ENCODE results near the gene KCNAB1.

The KCNAB1 gene

DNA sequence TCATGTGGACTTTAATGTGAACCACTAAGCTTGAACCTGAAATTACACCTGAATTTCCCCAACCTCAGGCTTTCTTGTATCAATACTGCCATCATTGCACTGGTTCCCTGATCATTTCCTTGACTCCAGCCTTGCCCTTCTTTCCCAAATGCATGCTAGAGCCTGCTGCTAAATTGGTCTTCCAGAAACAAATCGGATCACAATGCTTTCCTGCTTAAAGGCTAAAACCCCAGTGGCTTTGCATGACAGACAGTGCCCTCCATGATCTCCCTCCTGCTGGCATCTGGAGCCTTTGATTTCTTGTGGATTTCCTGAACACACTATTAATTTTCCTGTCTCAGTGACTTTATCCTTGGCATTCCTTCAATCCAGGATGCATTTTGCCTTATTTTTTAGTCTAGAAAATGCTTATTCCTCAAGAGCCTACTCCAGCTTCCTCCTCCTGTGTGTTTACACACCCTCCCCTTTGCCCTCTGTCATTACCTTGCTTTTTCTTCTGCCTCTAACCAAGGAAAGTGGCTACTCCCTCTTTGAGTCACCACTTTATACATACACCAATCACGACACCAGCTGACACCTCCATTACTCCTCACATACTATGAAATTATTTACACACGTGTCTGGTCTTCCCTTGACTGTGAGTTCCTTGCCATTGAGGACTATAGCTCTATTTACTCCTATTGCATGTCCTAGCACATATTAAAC is 214.6 kb downstream of the KCNAB1 start:
- no peak for FAIRE-seq

DNA sequence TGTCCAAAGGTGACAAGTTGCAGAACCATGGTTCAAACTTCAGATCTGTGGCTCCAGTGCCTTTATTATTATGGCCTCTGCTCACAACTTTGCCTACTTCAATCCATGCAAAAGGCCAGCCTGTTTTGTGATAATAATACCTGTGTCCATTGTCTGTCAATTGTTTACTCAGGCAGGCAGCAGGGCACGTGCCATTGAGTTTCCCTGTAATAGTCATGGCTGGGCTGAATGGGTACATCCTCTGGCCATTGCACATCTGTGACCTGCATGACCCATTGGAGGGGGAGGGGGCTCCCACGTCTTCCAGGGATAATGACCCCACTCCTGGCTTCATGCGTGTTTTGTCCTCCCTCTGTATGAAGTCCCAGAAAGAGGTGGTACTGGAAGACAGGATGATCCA is 219.1 kb downstream of the KCNAB1 start:
- FAIRE-seq = no peak

DNA sequence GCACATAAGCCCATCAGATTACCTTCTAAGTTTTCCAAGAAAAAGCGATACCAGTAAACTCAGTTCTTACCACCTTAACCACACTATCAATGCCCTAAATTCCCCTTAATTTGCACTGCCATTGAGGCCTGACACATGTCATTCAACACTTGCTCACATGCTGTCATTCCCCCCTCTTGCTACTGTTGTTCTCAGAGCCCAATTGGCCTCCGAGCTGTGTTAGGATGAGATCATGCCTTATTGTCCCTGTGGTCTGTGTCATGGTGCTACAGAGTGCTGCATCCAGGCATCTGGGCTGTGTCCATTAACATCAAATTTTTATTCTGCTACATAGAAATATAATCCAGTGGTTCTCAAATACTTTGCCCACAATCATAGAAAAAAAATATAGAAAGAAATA is 221.0 kb downstream of the KCNAB1 start:
- no peak for FAIRE-seq

DNA sequence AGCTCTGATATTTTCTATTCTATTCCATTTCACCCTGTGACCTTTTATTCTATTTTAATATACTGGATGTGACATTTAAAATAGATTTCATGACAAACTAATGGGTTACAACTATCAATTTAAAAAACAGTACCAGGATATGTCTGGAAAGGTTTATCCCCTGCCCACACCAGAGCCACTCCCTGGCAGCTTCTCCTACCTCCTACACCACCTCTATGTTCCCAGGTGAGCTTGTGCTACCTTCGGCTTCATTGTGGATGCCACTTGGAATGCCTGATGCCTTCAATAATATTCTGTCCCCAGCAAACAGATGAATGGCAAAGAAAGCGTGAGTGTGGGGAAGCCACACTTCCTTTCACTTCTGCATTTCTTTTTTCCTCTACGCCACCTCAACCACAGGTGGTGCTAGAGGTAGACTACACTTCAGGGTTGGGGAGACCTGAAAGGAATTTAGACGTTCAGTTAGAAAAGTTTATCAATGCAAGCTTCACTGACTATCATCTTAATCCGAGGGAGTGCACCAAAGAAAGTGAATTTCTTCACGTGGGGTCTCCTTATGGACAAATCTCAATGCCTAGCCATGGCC is 221.5 kb downstream of the KCNAB1 start:
- no peak for FAIRE-seq

DNA sequence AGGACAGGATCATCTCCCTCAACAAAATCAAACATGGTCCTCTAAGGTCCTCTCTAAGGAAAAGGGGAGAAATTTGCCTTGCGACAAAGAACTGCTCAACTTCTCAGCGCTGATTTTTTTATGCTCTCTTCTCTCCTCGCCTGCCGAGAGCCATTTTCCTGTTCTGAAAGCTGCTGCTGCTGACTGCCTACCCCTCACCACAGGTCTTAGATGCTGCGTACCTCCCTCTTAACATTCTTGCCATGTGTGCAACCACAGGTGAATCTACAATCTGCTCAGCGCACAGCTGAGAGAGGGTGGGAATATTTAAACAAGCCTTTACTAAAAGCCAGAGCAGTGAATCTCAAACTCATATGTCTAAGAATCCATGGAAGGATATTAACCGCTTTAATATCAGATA is 223.8 kb downstream of the KCNAB1 start:
- FAIRE-seq = no peak

DNA sequence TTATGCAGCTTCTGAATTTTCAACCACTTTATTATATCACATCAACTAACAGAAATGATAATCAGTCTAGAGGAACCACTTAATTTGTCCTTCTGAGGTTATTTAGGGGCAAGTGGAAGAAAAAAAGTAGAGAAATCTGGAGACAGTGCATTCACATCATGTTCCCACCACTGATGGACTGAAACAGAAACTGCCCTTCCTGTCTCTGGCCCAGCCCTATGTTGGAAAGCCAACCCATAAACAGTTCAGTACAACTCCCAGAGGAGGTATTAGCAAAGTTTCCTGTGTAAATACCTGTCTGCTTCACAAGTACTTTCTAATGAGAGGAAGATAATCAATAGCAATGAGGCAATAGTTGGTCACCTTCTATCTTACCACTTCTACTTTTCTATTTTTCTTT is 228.7 kb downstream of the KCNAB1 start:
- no peak for FAIRE-seq

DNA sequence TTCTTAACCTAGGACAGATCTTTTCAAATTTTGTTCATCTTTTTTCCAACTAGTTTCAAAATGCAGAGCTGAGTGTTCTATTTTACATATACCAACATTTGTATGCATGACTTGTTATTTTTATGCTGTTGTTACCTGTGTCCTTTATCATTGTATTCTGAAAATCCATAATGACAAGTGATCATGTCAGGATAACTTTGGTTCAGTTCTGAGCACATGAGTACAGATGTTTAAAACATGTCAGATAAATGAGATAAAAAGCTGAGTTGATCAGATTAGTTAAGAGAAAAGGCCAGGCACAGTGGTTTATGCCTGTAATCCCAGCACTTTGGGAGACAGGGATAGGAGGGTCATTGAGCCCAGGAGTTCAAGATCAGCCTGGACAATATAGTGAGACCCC is 229.6 kb downstream of the KCNAB1 start:
- no peak for FAIRE-seq

DNA sequence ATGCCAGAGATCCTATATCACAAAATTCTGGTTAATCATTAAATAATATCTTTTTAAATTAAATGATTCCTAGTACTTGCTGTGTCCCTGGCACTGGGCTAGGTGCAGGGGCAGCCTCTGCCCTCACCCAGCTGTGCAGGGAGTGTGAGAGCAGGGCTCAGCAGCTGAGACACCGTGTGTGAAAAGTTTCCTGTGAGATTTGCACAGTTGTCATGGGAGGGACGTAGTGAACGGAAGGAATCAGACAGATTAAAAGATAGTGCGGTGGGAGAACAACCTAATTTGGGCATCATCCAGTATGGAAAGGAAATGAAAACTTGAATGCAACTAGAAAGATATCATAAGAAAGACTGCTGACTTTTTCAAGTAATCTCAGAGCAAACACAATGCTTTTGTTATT is 230.4 kb downstream of the KCNAB1 start:
- FAIRE-seq = no peak

DNA sequence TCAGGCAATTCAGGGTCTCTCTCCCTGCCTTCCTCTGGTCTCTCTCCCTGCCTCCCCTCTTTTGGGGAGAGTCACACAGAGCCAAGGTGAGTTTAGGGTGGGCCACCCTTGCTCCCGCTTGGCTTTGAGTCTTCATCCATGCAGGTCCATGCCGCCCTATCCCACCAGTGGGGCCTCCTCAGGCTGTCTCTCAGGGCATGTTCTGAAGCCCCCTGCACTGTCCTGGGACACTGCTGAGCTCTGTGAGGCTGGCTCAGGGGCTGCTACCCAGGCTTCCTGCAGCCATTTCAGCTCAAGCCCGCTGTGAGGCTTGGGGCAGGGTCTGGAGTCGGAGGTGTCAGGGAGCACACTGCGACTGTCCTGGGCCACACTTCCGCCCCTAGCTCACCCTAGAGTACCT is 231.4 kb downstream of the KCNAB1 start:
- FAIRE-seq = no peak

DNA sequence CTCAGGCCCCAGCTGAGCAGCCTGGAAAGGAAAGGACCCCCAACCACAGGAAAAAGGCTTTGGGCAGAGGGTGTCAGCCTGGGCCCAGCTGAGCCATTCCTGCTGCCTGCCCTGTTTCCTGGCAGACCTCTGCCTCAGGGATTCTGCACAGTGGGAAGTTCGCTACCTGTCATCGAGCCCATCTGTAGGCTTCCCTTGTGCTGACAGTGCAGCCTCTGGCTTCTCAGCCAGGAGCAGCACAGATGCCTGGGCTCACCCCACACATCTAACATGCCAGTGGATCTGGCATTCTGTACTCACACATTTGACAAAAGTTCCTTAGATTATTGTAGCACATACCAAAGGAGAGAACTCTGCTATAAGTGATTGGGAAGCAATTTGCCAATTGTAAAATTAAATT is 232.3 kb downstream of the KCNAB1 start:
- FAIRE-seq = no peak

DNA sequence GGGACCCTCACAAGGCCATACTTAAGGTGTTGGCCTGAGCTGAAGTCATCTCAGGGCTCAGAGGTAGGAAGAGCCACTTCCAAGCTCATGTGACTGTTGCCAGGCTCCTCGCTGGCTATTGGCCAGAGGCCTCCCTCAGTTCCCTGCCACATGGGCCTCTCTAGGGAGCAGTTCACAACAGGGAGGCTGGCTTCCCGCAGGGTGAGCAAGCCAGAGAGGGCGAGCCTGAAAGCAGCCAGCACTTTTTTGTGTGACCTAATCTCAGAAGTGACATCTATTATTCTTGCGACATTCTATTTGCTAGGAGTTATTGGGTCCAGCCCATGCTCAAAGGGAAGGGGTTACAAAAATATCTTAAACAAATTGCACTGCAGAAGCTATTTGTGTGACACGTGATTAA is 233.2 kb downstream of the KCNAB1 start:
- FAIRE-seq = no peak

DNA sequence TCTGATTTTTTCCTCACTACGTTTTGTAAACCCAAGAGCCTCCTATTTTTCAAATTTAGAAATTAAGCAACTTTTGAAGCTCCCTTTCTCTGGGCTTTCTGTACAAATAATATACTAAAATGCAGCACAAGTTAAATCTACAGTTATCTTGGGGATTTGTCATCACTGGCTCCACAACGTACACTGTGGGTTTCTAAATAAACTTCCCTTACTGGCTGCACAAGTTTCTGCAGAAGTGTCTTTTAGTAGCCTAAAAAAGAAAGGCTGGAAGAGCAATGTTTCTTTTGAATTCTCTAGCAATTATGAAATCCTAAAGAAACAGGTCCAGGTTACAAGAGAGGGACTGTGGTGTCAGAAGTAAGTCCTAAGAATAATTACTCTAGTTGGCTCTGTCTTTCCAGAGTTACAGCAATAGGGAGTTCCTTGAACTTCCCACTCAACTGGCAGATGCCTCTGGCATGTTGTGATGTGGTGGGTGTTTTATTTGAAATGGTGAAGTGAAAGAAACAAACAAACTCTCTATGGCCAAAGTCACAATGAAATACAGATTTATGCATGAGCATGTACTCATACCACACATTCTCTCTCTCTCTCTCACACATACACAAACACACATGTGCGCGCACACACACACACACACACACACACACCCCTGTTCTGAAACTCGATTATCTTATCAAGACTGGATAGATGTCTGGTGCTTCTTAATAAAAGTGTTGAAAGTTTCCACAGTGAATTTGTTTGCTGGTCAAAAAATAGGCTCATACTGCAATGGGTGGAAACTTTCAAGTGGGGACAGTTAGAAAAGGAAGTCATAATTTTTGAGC is 236.4 kb downstream of the KCNAB1 start:
- no peak for FAIRE-seq

DNA sequence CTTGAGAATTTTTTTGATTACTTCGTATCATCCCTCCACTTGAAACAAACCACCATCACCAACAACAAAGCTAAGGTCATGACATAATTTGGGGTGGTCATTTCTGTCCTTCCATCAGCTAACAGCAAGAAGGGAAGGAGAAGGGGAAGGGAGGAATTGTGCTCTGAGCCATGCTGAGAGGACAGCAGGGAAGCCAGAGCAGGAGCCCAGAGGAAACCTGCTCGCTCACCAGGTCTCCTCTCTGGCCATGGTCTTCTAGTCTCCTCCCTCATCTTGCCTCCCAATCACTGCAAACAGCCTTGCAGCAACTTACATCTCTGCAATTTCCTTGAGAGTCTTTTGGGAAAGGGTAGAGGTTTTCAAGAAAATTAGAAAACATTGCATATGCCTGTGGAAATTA is 237.9 kb downstream of the KCNAB1 start:
- FAIRE-seq = no peak

DNA sequence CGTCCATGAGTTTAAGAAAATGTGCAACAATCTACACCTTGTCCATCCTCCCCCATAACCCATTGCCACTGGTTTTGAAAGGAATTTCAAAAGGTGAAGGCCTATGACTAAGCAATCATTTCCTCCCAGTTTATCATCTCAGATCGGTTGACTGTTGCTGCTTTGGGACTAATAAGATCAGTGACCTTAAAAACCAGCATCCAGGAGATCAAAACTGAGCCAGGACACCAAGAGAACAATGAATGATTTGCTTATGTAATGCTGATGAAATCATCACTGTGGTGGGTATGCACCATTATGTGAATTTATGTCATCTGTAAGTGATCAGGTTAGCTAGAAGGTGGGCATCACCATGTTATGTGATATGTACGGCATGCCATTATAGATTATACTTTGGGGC is 239.0 kb downstream of the KCNAB1 start:
- no peak for FAIRE-seq

DNA sequence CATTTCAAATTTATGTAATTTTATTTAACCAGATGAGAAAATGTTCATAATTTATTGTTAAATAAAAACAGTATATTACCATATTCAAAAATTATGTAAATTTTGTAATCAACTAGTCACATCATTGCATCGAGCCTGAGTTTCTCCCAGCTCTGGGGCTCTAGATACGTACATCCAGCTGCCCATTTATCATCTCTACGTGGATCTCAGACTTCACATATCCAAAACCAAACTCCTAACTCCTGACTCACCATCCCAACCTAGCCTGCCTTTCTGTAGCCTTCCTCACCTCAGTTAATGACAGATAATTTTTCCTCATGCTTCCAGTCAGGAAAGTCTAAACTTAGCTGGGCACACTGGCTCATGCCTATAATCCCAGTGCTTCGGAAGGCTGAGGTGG is 239.7 kb downstream of the KCNAB1 start:
- no peak for FAIRE-seq

DNA sequence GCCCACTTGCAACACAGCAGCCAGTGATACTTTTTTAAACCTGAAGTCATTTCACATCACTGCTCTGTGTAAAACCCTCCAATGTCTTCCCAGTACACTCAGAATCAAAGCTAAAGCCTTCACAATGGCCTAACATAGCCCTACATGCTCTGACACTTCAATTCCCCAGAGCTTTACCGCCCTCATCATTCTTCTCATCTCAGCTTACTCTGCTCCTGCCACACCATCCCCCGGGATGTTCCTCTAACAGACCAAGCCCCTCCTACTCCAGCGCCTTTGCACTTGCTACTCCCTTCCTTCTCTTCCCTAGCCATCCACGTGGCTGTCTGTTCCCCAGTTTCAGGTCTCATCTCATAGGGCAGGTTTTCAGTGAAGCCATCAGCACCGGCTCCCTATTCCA is 240.6 kb downstream of the KCNAB1 start:
- no peak for FAIRE-seq

DNA sequence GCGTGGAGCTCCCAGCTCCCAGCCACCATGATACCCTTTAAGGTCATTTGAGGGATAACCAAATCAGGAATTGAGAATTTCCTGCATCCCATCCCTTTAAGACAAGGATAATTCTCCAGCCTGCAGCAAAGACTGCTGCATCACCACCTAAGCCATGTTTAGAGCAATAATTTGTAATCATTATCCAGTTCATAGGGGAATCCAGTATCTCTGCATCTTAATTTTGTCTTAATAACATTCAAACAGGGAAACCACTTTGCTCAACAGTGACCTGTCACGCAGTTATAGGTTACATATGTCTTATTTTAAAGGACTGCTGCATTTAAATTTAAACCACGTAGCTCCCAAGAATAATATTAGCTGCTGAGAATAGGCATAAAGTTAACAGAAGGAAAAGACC is 246.2 kb downstream of the KCNAB1 start:
- no peak for FAIRE-seq

DNA sequence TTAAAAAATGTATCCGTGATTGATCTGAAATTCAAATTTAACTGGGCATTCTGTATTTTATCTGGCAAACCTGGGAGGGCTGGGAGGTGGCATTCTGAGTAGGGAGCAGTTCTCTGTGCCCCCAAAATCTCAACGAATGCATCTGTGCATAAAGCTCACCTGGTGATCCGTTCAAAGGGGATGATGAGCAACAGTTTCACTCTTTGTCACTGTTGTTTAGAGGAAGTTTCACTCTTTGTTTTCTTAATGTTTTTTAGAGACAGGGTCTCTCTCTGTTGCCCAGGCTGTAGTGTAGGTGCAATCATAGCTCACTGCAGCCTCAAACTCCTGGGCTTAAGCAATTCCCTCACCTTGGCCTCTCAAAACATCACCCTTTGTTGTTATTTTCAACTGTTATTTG is 247.8 kb downstream of the KCNAB1 start:
- FAIRE-seq = no peak

DNA sequence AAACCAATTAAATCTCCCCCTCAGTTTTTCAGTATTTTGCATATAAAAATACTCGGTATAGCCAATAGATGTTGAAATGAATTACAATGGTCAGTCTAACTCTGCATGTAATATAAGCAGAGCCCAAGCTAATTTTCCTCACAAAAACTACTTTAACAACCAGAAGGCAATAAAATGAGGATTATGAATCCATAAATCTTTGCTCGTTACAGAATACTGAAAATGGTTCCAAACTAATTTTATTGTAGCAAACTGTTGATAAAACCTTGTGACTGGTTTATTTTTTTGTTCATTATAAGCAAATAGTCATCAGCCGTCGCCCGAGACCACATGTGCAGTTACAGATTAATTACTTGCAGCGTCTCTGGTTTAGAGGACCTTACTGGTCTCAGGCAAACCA is 251.3 kb downstream of the KCNAB1 start:
- FAIRE-seq = no peak

DNA sequence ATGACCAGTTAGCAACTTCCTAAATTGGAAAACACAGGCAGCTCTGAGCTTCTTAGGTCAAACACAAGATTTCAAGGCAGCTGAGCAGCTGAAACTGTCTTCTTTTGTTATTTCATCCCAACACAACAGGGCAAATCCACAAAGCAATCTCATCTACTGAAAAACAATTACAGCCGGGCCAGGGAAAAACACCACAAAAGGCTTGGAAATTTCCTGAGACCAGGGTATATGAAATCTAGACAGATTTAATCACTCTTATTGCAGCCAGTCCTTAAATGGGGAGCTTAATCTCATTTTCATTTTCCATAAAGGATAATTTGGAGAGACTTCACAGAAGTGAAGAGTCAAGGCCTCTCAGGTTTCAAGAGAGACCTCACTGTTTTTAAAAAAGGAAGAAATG is 252.7 kb downstream of the KCNAB1 start:
- no peak for FAIRE-seq

DNA sequence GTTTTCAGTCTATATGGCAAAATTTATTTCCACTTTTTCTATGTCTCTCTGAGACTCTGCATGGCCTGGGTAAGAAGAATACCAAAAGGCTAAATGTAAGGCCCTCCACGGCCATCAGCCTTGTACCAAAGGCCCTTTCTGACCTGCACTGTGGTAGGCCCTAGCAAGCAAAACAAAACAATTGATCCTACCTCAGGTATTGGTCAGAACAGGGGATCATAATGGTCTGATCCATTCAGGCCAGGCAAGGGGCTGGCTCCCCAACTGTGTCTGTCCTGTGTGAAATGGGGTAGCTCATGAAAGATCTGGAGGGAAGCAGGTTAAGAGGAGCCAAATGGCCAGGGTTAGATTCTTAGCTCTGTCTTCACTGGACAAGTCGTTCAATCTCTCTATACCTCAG is 253.3 kb downstream of the KCNAB1 start:
- no peak for FAIRE-seq

DNA sequence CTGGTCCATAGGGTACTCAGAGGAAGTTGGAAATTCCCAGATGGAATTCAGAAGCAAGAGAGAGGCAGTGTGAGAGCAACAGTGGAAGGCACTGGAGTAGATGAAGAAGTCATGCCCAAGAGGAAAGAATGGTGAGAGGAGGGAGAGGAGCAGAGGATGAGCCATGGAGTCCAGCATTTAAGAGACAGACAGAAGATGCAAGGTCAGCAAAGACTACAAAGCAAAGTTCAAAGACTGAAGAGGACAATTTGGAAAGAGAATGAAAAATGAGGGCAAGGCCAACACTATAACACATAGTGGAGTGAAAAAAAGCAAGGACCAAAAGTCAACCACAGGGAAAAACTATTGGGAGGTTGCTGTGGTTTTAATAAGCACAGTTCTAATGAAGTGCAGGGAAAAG is 255.8 kb downstream of the KCNAB1 start:
- no peak for FAIRE-seq

DNA sequence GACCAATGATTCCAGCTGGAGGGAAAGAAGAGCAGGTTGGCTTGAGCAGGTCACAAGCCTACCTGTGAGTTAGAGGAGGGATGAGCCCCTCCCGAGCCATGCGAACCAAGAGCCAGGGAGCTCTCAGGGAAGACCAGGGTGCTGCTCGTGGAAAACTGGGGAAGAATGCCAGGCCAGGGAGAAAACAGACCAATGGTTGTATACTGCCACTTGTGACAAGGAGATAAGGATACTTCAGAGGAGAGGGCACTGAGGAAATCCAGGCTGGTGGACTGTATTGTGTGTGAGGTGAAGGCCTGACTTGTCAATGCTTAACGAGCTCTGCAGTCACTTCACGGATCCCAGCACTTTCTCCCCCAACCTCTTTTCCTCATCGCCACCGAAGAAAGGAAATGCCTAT is 256.9 kb downstream of the KCNAB1 start:
- no peak for FAIRE-seq

DNA sequence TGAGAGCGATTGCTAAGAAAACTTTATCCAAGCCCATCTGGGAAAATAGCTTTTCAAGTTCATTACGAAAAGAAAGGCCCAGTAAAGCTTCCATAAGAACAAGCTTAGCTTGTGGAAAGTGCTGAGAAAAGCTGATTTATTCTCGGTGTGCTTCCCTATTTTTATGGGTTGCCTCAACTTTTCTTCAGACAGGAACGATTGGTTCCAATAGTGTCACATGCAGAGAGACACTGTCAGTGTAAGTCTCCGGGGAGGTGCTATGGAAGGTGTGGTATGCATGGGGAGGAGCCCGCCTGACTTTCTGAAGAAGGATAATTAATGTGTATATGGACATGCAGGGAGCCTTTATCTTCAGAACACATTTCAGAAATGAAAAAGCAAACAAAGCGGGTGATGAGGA is 257.3 kb downstream of the KCNAB1 start:
- no peak for FAIRE-seq

All from TTC549 (cell line).